Keratinocyte (primary cell): ENCODE measurements around the gene MT2A. TPM values are rescaled to one million over a fixed set of nuclear protein-coding genes. Genes with fewer than 3 reads are reported as not detected.
A peak's percentile ranks its signal among the peaks of the same experiment; 100 is the strongest.

ENCODE experiments used
- DNase-seq: peaks from one replicate; pipeline ENCODE4 v3.0.0-alpha.2; 2011; ENCODE audit warnings: low read depth, missing footprints, low spot score
- FAIRE-seq: peaks from 2 replicates; lab custom pipeline; 2011; peaks lifted over from hg19 to GRCh38; lab: Jason Lieb, UNC
- H2AFZ ChIP-seq: 2 replicates; pipeline ENCODE4 v1.6.0; 2012; ENCODE audit warnings: low read length, control low read depth, inconsistent platforms; ENCODE audit not compliant: control insufficient read depth
- H3K27ac ChIP-seq: 2 replicates; pipeline ENCODE4 v1.5.1; 2011; ENCODE audit warnings: low read length; ENCODE audit not compliant: control insufficient read depth, insufficient read depth
- H3K27me3 ChIP-seq: 3 replicates; pipeline ENCODE4 v1.6.0; 2011; ENCODE audit warnings: low read length; ENCODE audit not compliant: control insufficient read depth, insufficient read depth; ENCODE audit errors: extremely low read depth
- H3K36me3 ChIP-seq, 2 experiments: 2 replicates in 1 of 2; 3 replicates in 1 of 2; pipeline ENCODE4 v1.5.1; 2011; ENCODE audit warnings: low read length in 2 of 2, mild to moderate bottlenecking in 1 of 2; ENCODE audit not compliant: control insufficient read depth in 2 of 2, insufficient read depth in 2 of 2; ENCODE audit errors: extremely low read depth in 1 of 2
- H3K4me1 ChIP-seq: 3 replicates; pipeline ENCODE4 v1.5.1; 2011; ENCODE audit warnings: low read length; ENCODE audit not compliant: control insufficient read depth, insufficient read depth; ENCODE audit errors: extremely low read depth
- H3K4me2 ChIP-seq: 3 replicates; pipeline ENCODE4 v1.6.0; 2011; ENCODE audit warnings: low read depth, low read length; ENCODE audit not compliant: control insufficient read depth, insufficient read depth; ENCODE audit errors: extremely low read depth
- H3K4me3 ChIP-seq, 3 experiments: fragments of 200-600 bp in 1 of 3; sonication (generic) in 1 of 3; 2 replicates in 2 of 3; 3 replicates in 1 of 3; pipeline ENCODE4 v1.5.1; 2011 to 2016; ENCODE audit warnings: low read length in 3 of 3, mild to moderate bottlenecking in 3 of 3, control low read depth in 2 of 3, inconsistent platforms in 1 of 3, low read depth in 1 of 3, mixed read lengths in 1 of 3, mixed run types in 1 of 3, moderate library complexity in 1 of 3; ENCODE audit not compliant: control insufficient read depth in 2 of 3, insufficient read depth in 2 of 3; ENCODE audit errors: extremely low read depth in 1 of 3
- H3K79me2 ChIP-seq: 2 replicates; pipeline ENCODE4 v1.6.0; 2012; ENCODE audit warnings: low read length; ENCODE audit not compliant: control insufficient read depth, insufficient read depth
- H3K9ac ChIP-seq: 3 replicates; pipeline ENCODE4 v1.6.0; 2011; ENCODE audit warnings: low read length; ENCODE audit not compliant: control insufficient read depth, insufficient read depth; ENCODE audit errors: extremely low read depth
- H3K9me1 ChIP-seq: 3 replicates; pipeline ENCODE4 v1.6.0; 2011; ENCODE audit warnings: low read length; ENCODE audit not compliant: control insufficient read depth, insufficient read depth; ENCODE audit errors: extremely low read depth
- H3K9me3 ChIP-seq: 2 replicates; pipeline ENCODE4 v1.5.1; 2012; ENCODE audit warnings: low read depth, low read length; ENCODE audit not compliant: control insufficient read depth
- H4K20me1 ChIP-seq: 3 replicates; pipeline ENCODE4 v1.6.0; 2011; ENCODE audit warnings: low read length; ENCODE audit not compliant: control insufficient read depth, insufficient read depth; ENCODE audit errors: extremely low read depth
- CTCF ChIP-seq, 3 experiments: IDR thresholded peaks in 1 of 3; conservative IDR thresholded peaks in 1 of 3; optimal IDR thresholded peaks in 1 of 3; 2 replicates in 2 of 3; 3 replicates in 1 of 3; pipeline versions ENCODE3 to v1.5.1; 2011; ENCODE audit warnings: low read length in 3 of 3, mild to moderate bottlenecking in 3 of 3, moderate library complexity in 2 of 3, control low read depth in 1 of 3, inconsistent platforms in 1 of 3; ENCODE audit not compliant: insufficient read depth in 2 of 3; ENCODE audit errors: extremely low read depth in 1 of 3
- EZH2 ChIP-seq: IDR thresholded peaks from one replicate; pipeline ENCODE4 v1.6.1; 2012; ENCODE audit warnings: inconsistent platforms, mild to moderate bottlenecking, low read length, moderate library complexity
- dilution Hi-C: fragments of 300-500 bp; cut with MboI; formaldehyde crosslinking; loops from one replicate; pipeline ENCODE4 v1.7.0; 2020; ENCODE audit warnings: low sequenced_read_pairs; ENCODE audit not compliant: extremely low pct_ligation_motif_present
- polyA plus RNA-seq, 5 experiments: library from polyadenylated mRNA; depleted of rRNA in 3 of 5; stranded (reverse) in 3 of 5; stranded (forward) in 1 of 5; unstranded in 1 of 5; fragments of >200 nt; gene quantifications; 1 replicate in 1 of 5; 2 replicates in 3 of 5; 3 replicates in 1 of 5; pipeline versions ENCODE4 v1.2.1 to v1.2.3, GENCODE V29; 2011 to 2012; ENCODE audit warnings: missing spikeins in 2 of 5, low read depth in 1 of 5, low replicate concordance in 1 of 5

MT2A gene
- polyA plus RNA-seq, 1 donor (not counting 4 experiments of a cell fraction or from before 2014, with no cell fraction given): 990 TPM

DNA sequence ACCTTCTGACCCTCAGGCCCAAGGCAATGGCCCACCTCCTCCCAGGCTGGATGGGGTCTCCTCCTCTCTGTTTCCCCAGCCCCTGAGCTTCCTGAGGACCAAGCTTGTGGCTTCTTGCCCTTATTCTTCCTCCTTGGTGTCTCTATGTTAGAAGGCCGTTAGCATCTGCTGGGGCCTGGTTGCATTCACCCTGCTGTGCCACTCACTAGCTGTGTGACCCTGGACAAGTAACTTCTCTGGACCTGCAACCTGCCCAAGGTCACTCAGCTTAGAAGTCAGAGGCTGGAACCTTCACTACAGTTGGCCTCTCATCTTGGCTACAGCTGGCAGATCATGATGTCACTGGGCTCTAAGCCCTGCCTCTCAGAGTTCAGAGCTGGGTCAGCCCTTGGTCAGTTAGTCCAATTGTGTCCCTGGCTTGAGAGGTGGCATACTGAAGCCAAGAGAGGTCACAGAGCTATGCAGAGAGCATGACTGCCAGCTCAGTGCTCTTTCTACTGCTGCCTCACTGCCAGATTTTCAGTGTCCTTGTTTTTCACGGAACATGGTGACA is 3.0 kb downstream of the MT2A start:
- Histone ChIP-seq H2AFZ (no peak overlapping the region), H3K9me1 (no peaks in the 10 kb centered on the region), H3K27ac (peak overlapping the region; percentile 95), H3K79me2 (no peaks in the 10 kb centered on the region), H3K27me3 (no peaks in the 10 kb centered on the region), H3K9ac (peak overlapping the region; percentile 78), H3K36me3 (no peaks in the 10 kb centered on the region), H4K20me1 (no peaks in the 10 kb centered on the region), H3K4me2 (peak overlapping the region; percentile 95), H3K4me1 (peaks cover 69% of the 10 kb centered on the region), H3K4me3 (no peak overlapping the region), H3K9me3 (no peaks in the 10 kb centered on the region)
- FAIRE-seq (no peak), DNase-seq (no peak)
- TF ChIP-seq EZH2 (no peak), CTCF (optimal IDR thresholded peaks at IDR 0.05 in 1 of 3, IDR thresholded peaks at IDR 0.05 in 1 of 3, conservative IDR thresholded peaks at IDR 0.05 in 1 of 3; ENCODE audit: extremely low read depth in 1 of 3, insufficient read depth in 2 of 3, low read length in 3 of 3) (no peak)
- dilution Hi-C loops: no loop called here

GRCh38 chr16:56613706-56614105 is 5.3 kb downstream of the MT2A start:
- FAIRE-seq (no peak), DNase-seq (no peak)
- peak overlapping the region; percentile 32 for H3K4me2 ChIP-seq
- H3K9ac ChIP-seq: no peak overlapping the region
- dilution Hi-C loops: no loop called here
- TF ChIP-seq CTCF (optimal IDR thresholded peaks at IDR 0.05 in 1 of 3, IDR thresholded peaks at IDR 0.05 in 1 of 3, conservative IDR thresholded peaks at IDR 0.05 in 1 of 3; ENCODE audit: extremely low read depth in 1 of 3, insufficient read depth in 2 of 3, low read length in 3 of 3): no peak
- TF ChIP-seq EZH2: no peak
- no peaks in the 10 kb centered on the region for H3K36me3 ChIP-seq
- H3K27me3 ChIP-seq: no peaks in the 10 kb centered on the region
- H4K20me1 ChIP-seq: no peaks in the 10 kb centered on the region
- no peaks in the 10 kb centered on the region for H3K9me3 ChIP-seq
- H3K79me2 ChIP-seq: no peaks in the 10 kb centered on the region
- H3K27ac ChIP-seq: peak overlapping the region; percentile 65
- no peak overlapping the region for H3K4me3 ChIP-seq
- H3K9me1 ChIP-seq: no peaks in the 10 kb centered on the region
- H2AFZ ChIP-seq: no peak overlapping the region
- H3K4me1 ChIP-seq: peaks cover 59% of the 10 kb centered on the region
